C4-2B (cell line): ENCODE results near the gene ATP11A.

Experiments used
- CTCF ChIP-seq: fragments of 450-650 bp; conservative IDR thresholded peaks from 2 replicates; pipeline ENCODE4 v1.5.1; 2017; ENCODE audit warnings: mild to moderate bottlenecking
- ZFX ChIP-seq: fragments of 450-650 bp; IDR thresholded peaks from 2 replicates; pipeline ENCODE4 v1.6.1; 2017

DNA sequence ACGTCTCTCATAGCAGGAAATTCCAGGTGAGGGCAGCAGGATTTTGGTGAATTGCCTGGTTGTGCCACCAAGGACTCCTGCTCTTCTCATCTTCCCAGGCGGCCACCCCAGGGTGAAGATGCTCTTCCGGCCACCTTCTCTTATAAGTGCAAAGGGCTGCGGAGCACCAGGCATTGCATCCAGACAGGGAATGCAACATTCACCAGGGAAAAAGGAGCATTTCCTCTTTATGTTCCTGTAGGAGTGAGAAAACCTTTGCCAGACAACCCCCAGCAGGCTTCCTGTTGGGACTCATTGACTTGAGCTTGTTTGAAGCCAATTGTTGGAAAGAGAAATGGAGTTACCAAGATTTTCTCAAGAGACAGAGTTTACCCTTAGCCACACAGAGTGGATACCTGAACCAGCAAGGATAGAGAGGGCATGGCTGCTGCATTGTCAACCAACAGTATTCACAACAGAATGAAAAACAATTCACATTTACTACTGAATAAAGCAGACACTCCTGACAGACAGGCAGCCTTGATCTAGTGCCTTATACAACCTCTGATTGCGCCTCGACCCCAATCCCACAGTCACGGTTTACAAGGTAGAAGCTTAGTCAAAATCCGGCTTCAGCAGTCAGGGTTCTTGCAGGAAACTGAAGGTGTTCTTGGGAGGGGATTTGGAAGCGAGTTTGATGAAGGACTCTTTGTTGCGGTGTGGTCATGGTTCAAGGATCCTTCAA lies 1.8 kb upstream of the ATP11A start:
- no peak for TF ChIP-seq CTCF
- TF ChIP-seq ZFX: no peak
